Right lobe of liver (tissue), 4 donors: Measurements from ENCODE around the gene DUSP16.

Experiments
- POLR2A ChIP-seq: fragments of 450-650 bp; IDR thresholded peaks from one replicate; pipeline ENCODE4 v1.6.1; 2017; ENCODE audit warnings: antibody characterized with exemption, mild to moderate bottlenecking
- TF ChIP-seq, protein P1 (sequence below), 4 donors: fragments of 200-600 bp in 3 of 4; fragments of 450-650 bp in 1 of 4; IDR thresholded peaks; one replicate each; pipeline versions ENCODE4 v1.5.1 to v1.8.0; 2016 to 2022; ENCODE audit warnings: antibody characterized with exemption in 4 of 4, mild to moderate bottlenecking in 2 of 4
- donor health status: DM: no; HTN: no; CAD: no.
- donor health status: DM: no; HTN: no; CAD: no.
- donor health status: DM: no; HTN: yes; CAD: no.

DNA sequence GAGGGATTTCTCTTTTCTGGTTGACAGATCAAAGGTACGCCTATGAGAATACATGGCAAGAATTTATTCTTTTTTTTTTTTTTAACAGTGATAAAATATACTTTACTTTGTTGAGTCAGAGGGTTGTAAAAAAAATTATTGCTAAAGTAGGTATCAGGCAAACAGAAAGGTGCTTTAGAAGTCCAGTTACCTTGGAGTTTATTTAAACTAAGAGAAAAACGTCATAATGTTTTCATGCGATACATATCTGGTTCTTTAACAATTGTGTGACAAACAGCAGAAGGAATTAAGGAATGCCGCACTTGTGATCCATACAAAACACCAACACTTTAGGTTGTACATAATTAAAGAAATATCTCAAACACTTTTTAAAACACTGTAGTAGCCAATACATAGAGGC, 111.6 kb downstream of the DUSP16 start:
- TF ChIP-seq POLR2A = no peak
- TF ChIP-seq, protein P1, sequence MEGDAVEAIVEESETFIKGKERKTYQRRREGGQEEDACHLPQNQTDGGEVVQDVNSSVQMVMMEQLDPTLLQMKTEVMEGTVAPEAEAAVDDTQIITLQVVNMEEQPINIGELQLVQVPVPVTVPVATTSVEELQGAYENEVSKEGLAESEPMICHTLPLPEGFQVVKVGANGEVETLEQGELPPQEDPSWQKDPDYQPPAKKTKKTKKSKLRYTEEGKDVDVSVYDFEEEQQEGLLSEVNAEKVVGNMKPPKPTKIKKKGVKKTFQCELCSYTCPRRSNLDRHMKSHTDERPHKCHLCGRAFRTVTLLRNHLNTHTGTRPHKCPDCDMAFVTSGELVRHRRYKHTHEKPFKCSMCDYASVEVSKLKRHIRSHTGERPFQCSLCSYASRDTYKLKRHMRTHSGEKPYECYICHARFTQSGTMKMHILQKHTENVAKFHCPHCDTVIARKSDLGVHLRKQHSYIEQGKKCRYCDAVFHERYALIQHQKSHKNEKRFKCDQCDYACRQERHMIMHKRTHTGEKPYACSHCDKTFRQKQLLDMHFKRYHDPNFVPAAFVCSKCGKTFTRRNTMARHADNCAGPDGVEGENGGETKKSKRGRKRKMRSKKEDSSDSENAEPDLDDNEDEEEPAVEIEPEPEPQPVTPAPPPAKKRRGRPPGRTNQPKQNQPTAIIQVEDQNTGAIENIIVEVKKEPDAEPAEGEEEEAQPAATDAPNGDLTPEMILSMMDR (IDR thresholded peaks at IDR 0.05) = no peak
